Measurements from ENCODE around the gene PRPF6.
"Not testable (repeated sequence)": the region's sequence is repeated elsewhere in the genome, so short reads cannot be mapped to it uniquely, and the experiment has no call there.

Gene PRPF6

DNA sequence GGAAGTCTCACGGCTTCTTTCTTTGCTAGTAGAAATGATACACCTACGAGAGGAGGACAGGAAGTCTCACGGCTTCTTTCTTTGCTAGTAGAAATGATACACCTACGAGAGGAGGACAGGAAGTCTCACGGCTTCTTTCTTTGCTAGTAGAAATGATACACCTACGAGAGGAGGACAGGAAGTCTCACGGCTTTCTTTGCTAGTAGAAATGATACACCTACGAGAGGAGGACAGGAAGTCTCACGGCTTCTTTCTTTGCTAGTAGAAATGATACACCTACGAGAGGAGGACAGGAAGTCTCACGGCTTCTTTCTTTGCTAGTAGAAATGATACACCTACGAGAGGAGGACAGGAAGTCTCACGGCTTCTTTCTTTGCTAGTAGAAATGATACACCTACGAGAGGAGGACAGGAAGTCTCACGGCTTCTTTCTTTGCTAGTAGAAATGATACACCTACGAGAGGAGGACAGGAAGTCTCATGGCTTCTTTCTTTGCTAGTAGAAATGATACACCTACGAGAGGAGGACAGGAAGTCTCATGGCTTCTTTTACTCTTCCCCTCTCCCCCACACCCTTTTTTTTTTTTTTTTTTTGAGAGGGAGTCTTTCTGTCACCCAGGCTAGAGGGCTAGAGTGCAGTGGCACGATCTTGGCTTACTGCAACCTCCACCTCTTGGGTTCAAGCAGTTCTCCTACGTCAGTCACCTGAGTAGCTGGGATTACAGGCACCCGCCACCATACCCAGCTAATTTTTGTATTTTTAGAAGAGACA, 31.6 kb downstream of the PRPF6 start:
- not testable (repeated sequence) for DNase-seq (ENCODE audit: low spot score)

DNA sequence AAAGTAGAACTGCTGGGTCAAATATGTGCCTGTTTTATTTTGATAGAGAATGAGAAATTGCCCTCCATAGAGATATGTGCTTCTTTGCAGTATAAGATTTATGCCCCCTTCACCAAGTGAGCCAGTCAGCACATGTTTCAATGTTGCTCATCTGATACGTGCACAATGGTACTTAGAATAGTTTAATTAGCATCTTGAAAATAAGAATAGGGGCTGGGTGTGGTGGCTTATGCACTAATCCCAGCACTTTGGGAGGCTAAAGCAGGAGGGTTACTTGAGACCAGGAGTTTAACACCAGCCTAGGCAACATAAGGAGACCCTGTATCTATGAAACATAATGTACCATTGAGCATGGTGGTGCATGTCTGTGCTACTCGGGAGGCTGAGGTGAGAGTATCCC, 34.7 kb downstream of the PRPF6 start:
- no peak for DNase-seq (ENCODE audit: low spot score)

GRCh38 chr20:64021124-64021975, 40.4 kb downstream of the PRPF6 start:
- DNase-seq (ENCODE audit: low spot score) = no peak

DNA sequence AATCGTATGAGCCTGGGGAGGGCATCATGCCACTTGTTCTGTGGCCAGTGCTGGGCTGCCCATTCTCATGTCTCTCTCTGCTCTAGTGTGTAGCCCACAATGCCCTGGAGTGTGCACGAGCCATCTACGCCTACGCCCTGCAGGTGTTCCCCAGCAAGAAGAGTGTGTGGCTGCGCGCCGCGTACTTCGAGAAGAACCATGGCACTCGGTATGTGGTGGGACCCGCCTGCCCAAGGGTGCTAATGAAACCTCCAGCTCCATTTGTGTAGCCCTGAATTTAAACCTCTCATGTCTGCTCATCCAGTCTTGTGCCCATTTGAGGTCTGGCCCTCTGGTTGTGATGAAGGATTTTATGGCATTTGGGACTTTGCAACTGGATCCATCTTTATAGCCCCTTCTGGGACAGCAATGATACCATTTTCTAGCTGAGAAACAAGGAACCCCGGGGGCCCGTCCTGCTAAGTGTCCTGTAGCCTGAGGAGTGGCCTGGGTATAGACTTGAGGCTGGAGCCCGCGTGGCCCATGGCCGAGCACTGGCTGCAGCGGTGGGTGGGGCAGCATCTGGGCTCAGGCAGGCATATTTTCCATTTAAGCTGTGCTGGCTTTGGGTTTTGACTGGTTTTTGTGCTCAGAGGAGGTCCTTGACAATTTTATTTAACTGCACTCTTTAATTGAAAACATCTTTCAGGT, 41.9 kb downstream of the PRPF6 start:
- DNase-seq (ENCODE audit: low spot score) = no peak

GRCh38 chr20:64023361-64024140, 42.6 kb downstream of the PRPF6 start:
- no peak for DNase-seq (ENCODE audit: low spot score)

DNA sequence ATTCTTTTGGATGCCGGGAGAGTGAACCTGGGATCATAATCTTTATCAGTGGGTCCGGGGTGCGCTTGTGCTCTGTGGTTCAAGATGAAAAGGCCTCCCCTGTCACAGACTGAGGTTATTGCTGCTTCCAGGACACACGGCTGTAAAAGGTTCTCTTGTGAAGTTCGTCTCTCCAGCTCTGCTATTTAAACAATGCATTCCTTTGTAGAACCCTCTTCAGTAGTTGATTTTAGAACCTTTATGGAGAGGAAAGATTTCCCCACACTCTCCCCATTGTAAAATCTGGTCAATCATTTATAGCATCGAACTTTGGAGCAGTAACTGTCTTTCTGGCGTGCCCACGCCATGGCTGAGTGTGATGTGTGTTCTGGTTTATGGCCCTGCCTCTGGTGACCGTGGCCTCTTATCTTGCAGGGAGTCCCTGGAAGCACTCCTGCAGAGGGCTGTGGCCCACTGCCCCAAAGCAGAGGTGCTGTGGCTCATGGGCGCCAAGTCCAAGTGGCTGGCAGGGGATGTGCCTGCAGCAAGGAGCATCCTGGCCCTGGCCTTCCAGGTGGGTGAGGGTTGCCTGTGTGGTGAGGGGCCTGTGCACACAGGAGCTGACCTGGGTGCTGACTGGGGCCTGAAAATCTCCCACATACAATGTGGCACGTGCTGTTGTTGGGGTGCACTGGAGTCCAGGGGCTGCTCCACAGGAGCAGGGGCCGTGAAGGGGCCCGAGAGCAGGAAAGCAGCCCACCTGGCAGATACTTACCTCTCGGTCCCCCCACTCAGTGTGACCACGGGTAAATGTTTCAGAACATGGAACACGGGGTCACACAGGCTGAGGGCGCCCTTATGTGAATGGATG, 43.4 kb downstream of the PRPF6 start:
- no peak for DNase-seq (ENCODE audit: low spot score)

GRCh38 chr20:64025101-64025825, 44.3 kb downstream of the PRPF6 start:
- DNase-seq (ENCODE audit: low spot score) = no peak

DNA sequence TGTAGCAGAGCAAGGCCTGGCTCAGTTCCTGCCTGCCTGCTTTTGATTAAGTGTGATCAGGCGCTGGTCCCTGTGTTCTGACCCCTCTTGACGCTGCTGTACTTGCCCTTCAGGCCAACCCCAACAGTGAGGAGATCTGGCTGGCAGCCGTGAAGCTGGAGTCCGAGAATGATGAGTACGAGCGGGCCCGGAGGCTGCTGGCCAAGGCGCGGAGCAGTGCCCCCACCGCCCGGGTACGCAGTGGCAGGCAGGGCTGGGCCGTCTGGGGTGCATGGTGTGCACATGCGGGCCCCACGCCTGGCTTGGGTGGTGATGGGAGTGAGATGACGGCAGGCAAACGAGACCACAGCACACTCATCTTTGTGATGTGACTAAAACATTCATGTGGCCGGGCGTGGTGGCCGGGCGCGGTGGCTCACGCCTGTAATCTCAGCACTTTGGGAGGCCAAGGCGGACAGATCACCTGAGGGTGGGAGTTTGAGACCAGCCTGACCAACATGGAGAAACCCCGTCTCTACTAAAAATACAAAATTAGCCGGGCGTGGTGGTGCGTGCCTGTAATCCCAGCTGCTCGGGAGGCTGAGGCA, 45.0 kb downstream of the PRPF6 start:
- no peak for DNase-seq (ENCODE audit: low spot score)

- no peak for DNase-seq (ENCODE audit: low spot score)
Measured at GRCh38 chr20:64027981-64028685, 47.2 kb downstream of the PRPF6 start.

DNA sequence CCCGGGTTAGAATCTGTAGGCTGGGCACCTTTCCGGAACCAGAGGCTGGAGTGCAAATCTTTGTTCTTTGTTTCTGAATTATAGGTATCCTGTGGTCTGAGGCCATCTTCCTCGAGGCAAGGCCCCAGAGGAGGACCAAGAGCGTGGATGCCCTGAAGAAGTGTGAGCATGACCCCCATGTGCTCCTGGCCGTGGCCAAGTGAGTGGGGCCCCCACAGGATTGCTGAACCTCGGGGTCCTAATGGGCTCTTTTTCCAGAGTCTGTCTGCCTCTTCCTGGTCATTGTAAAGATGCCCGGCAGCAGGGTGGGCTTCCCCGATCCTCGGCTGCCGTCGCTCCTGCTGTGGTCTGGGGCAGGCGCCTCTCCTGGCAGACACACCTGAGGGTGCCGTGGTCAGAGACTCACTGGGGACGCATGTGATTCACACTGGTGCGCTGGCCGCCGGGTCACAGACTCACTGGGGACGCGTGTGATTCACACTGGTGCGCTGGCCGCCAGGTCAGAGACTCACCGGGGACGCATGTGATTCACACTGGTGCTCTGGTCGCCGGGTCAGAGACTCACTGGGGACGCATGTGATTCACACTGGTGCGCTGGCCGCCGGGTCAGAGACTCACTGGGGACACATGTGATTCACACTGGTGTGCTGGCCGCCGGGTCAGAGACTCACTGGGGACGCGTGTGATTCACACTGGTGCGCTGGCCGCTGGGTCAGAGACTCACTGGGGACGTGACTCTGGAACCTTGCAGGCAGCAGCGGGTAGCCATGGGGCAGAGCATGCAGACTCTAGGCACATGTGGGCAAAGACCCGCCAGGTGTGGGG, 48.6 kb downstream of the PRPF6 start:
- DNase-seq (ENCODE audit: low spot score) = no peak

- no peak for DNase-seq (ENCODE audit: low spot score)
Measured at GRCh38 chr20:64030371-64031134, 49.6 kb downstream of the PRPF6 start.

DNA sequence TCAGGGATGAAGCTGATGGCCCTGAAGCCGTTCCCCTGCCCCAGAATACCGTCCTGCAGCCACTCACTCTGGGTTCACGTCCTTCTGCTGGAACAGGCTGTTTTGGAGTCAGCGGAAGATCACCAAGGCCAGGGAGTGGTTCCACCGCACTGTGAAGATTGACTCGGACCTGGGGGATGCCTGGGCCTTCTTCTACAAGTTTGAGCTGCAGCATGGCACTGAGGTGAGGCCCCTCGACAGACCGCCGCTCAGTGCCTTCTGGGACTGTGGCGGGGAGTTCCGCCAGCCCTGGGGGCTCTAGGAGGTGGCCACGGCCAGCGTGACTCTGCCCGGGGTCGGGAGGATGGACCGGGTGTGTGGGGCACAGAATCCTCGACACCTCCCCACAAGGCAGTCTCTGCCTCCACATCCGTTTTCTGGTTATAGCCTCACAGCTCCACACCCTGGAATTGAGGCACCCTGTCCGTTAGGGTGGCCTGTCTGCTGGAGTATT, 50.9 kb downstream of the PRPF6 start:
- DNase-seq (ENCODE audit: low spot score) = no peak

DNA sequence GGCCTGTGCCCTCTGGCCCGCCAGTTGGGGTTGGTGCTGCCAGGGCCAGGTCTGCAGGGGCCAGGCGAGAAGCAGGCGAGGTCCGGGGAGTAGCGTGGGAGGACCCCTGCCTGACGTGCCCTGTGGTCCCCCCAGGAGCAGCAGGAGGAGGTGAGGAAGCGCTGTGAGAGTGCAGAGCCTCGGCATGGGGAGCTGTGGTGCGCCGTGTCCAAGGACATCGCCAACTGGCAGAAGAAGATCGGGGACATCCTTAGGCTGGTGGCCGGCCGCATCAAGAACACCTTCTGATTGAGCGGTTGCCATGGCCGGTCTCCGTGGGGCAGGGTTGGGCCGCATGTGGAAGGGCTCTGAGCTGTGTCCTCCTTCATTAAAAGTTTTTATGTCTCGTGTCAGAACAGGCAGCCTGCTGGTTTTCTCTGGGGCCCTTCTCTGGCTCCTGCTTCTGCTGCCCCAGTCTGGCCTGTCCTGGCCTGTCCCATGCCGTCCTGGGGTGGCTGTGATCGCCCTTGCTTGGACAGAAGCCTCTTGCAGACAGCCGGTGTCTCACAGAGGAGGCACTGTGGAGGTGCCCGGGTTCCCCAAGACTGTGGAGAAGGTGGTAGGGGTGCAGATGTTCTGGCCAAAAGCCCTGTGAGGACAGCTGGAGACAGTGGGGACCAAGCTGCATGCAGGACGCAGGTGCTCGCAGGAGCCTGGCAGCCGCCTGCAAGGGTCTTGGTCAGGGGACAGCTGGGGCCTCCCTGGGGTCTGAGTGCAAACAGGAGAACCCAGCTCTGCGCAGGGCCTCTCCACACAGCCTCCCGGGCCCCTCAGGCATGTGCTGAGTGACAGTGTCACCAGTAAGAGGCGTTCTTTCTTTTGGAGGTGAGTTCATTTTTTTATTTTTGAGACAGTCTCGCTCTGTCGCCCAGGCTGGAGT, 52.0 kb downstream of the PRPF6 start:
- no peak for DNase-seq (ENCODE audit: low spot score)

GRCh38 chr20:64033981-64034493, 53.1 kb downstream of the PRPF6 start:
- DNase-seq (ENCODE audit: low spot score) = no peak

- no peak for DNase-seq (ENCODE audit: low spot score)
Measured at GRCh38 chr20:64035066-64035932, 54.4 kb downstream of the PRPF6 start.

Data from cerebellar cortex (tissue), 1 donor.